Stimulated activated CD8-positive, alpha-beta memory T cell treated with anti-CD3 and anti-CD28 coated beads, Interleukin-7, amount 100 ng/mL, for 24 hours (primary cell): ENCODE measurements around the gene L1CAM.

Experiments used
- DNase-seq: peaks from one replicate; pipeline ENCODE4 v3.0.0-alpha.2; 2020; ENCODE audit warnings: low read depth

The L1CAM gene

DNA sequence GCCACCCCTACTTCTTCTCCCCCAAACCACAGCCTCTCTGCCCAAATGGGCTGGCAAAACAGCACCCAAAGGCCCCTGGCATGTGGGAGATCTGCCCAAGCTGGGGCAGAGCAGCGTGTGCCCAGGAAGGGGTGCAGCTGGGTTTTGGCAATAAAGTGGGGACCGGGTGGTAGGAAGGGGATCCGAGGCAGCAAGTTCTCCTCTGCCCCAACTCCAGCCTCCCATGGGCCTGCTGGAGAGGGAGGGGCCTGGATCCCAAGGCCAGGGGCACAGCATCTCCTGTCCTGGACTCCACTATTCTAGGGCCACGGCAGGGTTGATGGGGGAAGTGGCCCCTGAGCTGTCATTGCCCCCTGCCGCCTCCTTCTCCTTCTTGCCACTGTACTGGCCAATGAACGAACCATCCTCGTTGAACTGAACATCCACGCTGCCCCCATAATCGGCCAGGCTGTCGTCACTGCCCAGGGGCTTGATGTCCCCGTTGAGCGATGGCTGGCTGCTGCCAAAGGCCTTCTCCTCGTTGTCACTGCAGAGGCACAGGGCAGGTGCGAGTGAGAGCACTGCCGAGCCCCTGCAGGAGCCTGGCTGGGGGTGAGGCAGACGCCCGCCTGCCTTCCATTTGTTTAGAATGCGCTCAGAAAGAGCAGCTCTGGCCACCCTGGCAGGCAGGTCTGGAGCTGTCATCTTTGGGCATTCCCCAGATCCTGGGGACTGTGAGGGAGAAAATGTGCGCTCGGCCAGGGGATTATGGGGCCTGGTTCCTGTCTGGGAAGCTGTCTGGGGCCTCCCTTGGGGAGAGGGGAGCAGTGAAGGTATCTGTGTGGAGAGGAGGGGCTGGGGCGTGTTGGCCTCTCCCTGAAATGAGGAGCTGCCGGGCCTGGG lies 23.4 kb downstream of the L1CAM start:
- DNase-seq, result no peak

DNA sequence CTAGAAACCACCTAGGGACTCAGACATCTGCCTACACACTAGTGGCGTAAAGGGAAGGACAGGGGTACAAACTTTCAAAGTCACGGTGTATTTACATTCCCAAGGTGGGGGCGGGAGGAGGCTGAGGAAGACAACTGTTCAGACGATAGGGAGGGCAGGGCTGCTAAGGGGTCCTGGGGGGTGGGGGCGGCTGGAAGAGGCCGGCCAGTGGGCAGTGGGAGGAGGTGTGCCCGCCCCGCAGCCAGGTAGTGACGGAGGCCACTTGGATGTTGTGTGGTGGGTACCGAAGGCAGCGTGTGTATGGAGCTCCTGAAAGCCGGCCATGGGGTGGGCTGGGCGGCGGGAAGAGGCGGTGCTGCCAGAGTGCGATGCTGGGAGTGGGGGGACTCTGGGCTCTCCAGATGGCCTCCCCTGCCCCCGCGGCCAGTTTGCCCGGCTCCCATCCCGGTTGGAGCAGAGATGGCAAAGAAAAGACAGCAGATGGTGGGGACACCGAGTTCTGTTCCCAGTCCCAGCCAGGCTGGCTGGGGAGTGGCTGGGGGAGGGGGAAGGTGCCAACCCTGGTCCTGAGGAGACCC lies 24.2 kb downstream of the L1CAM start:
- DNase-seq, result no peak

- no peak for DNase-seq
These were observed 24.8 kb downstream of the L1CAM start for GRCh38 chrX:153861151-153861550.

- no peak for DNase-seq
These were observed 28.5 kb downstream of the L1CAM start for GRCh38 chrX:153857348-153857903.

- DNase-seq, result no peak
These were observed 31.3 kb downstream of the L1CAM start for GRCh38 chrX:153854702-153855101.

- no peak for DNase-seq
These were observed 32.1 kb downstream of the L1CAM start for GRCh38 chrX:153853902-153854267.

GRCh38 chrX:153853180-153853901 lies 32.6 kb downstream of the L1CAM start:
- no peak for DNase-seq

GRCh38 chrX:153851981-153852380 lies 34.0 kb downstream of the L1CAM start:
- no peak for DNase-seq

- no peak for DNase-seq
These were observed 37.6 kb downstream of the L1CAM start for GRCh38 chrX:153848325-153848724.

- no peak for DNase-seq
These were observed 40.1 kb downstream of the L1CAM start for GRCh38 chrX:153845842-153846241.

DNA sequence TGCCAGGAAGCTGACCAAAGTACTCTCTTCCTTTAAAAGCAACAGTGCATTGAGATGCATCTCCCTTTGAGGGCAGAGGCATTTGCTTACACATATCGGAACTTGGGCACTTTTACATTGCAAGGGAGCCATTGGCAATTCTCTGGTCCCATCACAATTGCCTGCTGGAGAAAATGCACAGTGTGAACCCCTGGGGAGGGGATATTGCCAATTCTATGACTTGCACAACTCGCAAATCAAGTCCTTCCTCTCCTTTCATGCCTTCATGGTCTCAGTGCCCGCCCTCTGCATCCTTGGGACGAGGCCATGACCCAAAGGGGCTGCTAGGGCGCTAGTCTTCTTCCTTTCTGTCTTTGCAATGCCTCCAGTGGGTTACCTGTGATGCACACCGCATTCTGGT lies 40.8 kb downstream of the L1CAM start:
- DNase-seq, result no peak

GRCh38 chrX:153844509-153845082 lies 41.4 kb downstream of the L1CAM start:
- DNase-seq, result no peak

DNA sequence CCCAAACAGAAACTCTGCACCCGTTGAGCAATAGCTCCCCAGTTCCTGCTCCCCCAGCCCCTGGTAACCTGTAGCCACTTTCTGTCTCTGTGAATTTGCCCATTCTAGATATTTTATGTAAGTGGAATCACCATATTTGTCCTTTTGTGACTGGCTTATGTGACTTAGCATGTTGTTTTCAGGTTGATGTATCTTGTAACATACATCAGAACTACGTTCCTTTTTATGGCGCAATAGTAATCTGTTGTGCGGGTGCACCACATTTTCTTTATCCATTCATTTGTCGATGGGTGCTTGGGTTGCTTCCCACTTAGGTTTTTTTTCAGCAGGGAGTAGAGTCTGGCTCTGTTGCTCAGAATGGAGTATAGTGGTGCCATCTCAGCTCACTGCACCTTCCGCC lies 49.1 kb downstream of the L1CAM start:
- DNase-seq, result no peak

GRCh38 chrX:153832728-153833127 lies 53.2 kb downstream of the L1CAM start:
- DNase-seq, result no peak

- DNase-seq, result no peak
These were observed 54.4 kb downstream of the L1CAM start for GRCh38 chrX:153831429-153832150.

- DNase-seq, result no peak
These were observed 55.1 kb downstream of the L1CAM start for GRCh38 chrX:153830640-153831428.

DNA sequence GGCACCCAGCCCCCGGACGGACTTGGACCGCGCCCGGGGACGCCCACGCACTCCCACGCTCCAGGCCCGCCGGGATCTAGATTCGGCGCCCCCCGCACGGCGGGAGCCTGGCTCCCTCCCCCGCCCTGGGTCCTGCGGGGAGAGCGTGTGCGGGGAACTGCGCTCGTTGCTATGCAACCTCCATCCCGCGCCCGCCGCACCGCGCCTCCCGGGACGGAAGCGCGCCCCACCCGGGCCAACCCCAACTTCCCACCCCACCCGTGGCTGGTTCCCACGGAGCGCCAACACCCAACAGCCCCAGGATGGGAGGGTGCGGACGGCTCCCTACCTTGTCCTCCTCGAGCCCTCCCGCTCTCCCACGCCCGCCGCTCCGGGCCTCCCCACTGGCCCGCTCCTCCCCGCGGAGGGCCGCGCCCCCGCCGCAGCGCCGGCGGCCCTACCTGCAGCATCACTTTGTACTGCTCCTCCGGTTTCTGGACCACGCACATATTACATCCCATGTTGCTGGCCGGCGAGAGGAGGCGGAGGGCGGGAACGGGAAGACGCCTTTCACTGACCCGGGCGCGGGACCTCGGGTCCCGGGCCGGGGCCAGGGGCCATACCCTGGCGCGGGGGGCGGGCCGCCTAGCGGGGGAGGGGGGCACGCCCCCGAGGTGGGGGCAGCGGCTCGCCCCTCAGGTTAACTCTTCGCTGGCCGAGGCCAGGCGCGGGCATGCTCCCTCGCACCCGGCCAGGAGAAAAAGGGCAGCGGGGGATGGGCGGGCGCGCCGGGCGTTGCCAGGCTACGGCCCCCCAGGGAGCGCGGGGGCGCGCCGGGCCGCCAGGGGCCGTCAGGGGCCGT lies 56.0 kb downstream of the L1CAM start, which contains the start of gene PDZD4:
TSS of gene PDZD4 (minus strand) at position 746 of the 841 bp plus-strand sequence. CDS start at position 500, 246 bp downstream.
- no peak for DNase-seq

DNA sequence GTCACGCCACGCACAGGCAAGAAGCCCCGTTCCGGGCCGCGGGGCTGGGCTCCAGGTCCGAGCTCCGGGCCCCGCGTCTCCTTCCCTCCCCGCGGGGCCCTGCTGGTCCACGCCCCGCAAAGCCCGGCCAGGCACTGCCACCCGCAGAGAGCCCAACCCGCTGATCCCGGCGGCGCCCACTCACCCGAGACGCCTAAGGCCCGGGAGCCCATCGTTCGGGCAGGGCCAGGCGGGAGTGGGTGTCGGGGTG lies 56.5 kb downstream of the L1CAM start:
- DNase-seq, result no peak

DNA sequence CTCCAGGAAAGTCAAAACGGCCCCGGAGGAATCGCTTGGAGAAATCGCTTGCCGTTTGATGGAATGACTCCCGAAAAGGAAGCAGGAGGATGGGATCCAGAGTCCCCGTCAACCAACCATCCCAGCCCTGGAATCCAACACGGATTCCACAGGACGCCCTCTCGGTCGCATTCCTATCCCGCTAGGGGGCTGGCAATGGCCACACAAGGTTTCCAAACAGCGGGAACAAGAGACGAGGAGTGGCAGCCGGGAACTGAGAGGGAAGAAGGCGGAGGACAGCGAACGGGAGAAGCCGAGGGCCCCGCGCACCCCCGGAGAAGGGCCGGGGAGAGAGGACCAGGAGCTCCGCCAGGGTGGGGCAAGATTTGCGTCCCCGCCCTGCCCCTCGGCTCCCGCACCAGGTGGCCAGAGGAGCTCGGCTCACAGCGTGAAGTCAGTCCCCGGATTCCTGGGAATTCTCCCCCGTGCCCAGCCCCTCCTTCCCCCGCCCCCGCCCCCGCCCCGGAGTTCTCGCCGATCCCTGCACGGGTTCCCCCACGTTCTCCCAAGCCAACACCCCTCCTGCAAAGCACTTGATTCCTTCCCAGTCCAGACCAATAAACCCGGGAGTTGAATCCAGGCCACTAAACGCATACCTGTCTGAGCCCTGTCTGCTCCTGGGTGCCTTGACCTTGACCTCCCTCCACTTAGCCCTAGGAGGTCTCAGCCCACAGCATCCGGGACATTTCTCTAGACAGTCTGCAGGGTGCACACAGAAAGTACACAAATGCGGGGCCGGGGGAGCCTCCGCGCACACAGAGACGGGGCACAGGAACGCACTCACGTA lies 57.0 kb downstream of the L1CAM start:
- DNase-seq, result no peak
